Activated CD4-positive, alpha-beta T cell treated with anti-CD3 and anti-CD28 coated beads for 4 hours (primary cell): Measurements from ENCODE around the gene ITIH2.
"Not testable (repeated sequence)": the region's sequence is repeated elsewhere in the genome, so short reads cannot be mapped to it uniquely, and the experiment has no call there.

Experiments used
- DNase-seq, 2 donors: peaks; one replicate each; pipeline ENCODE4 v3.0.0-alpha.2; 2020

The ITIH2 gene

DNA sequence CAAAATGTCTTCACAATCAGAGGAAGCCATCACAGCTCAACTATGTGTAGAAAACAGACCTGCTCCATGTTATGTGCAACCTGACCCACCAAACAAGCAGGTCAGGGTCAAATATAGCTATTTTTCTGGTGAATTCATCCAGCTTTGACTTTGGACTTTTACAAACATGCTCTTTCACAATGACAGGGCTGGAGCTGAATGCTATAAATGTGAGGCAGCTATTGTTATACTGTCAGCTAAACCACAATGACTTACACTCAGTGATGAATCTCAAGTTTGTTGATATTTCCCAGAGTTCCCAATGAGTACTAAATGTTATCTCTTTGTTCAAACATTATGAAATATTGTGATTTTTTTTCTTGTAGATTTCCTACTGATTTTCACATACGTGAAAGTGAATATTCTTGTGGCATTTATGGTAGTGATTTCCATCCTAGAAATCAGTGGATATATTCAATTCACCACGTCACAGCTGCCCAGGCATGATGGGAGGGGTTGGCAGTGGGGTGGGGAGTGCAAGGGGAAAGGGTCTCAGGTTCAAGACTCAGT, 2.5 kb upstream of the ITIH2 start:
- DNase-seq, result no peak

DNA sequence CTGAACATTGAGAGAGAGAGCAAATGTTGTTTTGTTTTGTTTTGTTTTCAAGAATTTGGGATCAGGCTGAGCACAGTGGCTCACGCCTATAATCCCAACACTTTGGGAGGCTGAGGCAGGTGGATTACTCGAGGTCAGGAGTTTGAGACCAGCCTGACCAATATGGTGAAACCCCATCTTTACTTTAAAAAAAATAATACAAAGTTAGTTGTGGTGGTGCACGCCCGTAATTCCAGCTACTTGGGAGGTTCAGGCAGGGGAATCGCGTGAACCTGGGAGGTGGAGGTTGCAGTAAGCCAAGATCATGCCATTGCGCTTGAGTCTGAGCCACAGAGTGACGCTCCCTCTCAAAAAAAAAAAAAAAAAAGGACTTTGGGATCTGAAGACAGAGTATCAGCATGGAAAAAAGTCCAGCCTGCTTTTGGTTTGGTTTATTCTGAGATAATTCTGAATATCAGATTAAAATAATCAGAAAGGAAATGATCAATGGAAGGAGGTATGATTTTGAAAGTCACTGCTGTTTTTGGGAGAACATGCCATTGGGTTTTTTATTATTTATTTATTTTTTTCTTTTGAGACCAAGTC, 1.9 kb upstream of the ITIH2 start:
- no peak for DNase-seq

DNA sequence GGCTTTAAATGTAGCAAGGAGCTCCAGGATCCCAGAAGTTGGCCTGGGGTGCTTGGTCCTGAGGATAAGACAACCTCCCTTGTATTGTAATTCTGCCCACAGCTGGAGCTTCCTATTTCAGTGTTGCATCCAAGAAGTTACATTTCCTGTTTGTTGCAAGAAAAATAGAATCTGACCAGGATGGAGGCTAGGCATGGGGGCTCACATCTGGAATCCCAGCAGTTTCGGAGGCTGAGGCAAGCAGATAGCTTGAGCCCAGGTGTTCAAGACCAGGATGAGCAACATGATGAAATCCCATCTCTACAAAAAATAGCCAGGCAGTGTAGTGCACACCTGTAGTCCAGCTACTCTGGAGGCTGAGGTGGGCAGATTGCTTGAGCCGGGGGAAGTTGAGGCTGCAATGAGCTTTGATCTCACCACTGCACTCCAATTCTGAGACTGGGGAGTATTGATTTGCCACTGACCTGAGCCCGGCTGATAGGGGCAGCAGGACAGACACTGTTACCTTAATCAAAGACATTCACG, 766 bp upstream of the ITIH2 start:
- DNase-seq, result no peak

DNA sequence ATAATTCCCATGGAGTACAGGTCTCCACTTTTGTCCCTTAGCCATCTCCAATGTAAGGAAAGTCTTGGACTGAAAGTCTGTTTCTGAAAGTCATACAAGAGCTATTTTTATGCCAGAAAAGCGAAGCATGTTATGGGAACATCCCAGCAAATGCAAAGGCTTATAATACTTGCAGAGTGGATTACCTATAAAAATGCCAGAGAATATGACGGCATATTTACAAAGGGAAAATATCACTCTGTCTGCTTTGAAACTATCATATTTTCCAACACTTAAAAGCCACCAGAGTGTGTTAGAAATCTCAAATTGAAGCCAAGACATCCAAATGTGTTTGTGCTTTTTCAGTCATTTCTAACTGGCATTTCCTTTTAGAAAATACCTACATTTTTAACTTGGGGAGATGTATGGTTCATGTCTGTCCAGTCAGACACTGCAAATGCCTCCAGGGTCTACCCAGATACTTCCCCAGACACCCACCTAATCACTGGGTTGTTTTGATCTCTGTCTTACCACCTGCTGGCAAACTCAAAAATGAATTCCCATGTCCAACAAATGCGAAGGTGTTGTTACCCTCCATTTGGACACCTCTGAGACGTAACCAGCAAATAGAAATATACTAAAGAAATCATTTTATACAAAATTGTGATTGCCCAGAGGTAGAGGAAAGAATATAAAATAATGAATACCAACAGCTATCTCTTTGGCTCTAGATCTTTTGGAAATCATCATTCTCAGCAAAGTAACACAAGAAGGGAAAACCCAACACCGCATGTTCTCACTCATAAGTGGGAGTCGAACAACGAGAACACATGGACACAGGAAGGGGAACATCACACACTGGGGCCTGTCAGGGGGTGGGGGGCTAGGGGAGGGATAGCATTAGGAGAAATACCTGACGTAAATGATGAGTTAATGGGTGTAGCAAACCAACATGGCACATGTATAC, 1.2 kb downstream of the ITIH2 start:
- no peak for DNase-seq

GRCh38 chr10:7705341-7705740, 2.2 kb downstream of the ITIH2 start:
- DNase-seq, result no peak

DNA sequence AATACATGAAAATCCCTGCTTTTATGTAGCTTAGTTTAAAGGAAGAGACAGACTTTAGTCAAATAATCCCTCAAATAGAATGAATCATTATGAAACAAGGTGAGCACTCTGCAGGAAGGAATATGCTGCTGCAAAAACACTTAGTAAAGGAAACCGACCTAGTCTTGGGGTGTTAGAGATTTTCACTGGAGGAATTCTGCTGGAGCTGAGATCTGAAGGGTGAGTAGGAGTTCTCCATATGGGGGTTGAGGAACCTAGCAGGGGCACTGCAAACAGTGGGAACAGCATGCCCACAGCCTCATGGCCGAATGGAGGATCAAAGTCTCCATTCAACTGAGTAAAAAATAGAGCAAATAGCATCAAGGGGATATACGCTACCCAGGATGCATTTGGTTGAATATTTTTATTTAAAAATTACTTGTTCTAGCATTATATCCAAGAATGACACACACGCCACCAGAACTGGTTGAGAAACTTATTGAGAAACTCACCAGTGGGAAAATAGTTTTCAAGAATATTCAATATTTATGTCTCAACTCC, 3.5 kb downstream of the ITIH2 start:
- no peak for DNase-seq

GRCh38 chr10:7707102-7707501, 4.0 kb downstream of the ITIH2 start:
- no peak for DNase-seq

DNA sequence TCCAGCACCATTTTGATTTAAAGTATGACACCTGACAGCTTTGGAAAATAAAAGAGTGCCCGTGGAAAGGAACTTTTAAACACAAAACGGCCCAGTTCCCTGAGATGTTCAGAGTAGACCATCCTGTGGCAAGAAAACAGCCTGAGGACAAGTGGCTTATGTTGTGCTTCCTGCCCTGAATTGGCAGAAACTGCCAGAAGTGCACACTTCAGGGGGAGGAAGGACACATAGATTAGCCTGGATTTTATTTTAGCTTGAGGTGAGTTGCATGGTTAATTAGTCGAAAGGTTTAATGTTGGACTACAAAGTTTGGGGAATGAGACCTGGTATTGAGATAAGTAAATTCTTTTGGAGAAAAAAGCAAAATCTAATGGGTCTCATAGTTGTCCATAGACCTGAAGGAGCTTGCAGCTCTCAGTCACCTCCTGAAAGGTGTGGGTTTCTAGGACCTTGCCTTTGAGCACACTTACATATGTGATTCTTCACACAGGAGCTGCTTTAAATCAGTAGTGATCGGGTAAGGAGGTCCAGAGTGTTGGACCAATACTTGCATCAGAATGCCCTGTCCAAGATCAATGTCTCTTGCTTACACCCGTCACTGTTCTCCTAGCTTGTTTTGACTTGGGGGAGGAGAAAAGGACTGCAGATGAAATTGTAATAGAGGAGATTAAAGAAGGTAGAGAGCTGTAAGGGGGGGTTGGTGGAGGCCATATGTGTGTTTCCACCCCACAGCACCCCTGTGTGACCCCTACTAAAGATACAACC, 4.9 kb downstream of the ITIH2 start:
- DNase-seq, result no peak

GRCh38 chr10:7708832-7709231, 5.7 kb downstream of the ITIH2 start:
- no peak for DNase-seq

DNA sequence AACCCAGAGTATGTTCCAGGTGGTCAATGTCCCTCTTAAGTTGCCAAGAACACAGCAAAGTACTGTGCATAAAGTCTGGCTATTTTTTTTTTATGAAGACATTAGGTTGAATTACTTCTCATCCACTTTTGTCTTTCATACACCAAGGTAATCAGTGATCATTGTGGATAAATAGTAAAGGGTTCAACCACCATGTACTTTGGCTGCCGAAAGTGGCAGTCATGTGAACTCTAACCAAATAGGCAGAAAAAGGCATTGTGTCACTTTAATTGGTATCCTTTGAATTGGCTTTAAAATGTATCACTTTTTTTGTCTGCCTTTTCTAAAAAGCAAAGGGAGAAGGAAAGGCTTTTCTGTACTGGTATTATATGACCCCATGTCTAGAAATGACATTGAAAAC, 7.3 kb downstream of the ITIH2 start:
- no peak for DNase-seq

GRCh38 chr10:7711075-7711474, 8.0 kb downstream of the ITIH2 start:
- DNase-seq, result not testable (repeated sequence)

- no peak for DNase-seq
Measured at GRCh38 chr10:7715515-7715914, 12.4 kb downstream of the ITIH2 start.

GRCh38 chr10:7717767-7718166, 14.7 kb downstream of the ITIH2 start:
- no peak for DNase-seq

DNA sequence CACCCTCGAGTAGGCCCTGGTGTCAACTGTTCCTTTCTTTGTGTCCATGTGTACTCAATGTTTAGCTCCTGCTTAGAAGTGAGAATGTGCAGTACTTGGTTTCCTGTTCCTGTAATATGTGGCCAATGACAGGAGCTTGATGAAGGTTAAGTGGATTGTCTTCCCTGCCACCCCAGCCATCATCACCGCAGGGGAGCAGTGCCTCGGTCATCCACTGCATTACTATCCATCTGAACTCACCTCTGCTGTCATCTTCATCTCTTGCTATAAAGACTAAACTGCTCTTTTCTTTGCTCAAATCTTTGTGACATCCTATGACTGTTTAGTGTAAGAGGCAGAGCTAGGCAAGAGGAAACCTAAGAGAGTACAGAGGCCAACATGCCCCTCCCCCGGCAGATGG, 15.6 kb downstream of the ITIH2 start:
- DNase-seq, result no peak

- no peak for DNase-seq
Measured at GRCh38 chr10:7720478-7720877, 17.4 kb downstream of the ITIH2 start.

- no peak for DNase-seq
Measured at GRCh38 chr10:7722927-7723529, 19.9 kb downstream of the ITIH2 start.

GRCh38 chr10:7734821-7735220, 31.7 kb downstream of the ITIH2 start:
- no peak for DNase-seq

DNA sequence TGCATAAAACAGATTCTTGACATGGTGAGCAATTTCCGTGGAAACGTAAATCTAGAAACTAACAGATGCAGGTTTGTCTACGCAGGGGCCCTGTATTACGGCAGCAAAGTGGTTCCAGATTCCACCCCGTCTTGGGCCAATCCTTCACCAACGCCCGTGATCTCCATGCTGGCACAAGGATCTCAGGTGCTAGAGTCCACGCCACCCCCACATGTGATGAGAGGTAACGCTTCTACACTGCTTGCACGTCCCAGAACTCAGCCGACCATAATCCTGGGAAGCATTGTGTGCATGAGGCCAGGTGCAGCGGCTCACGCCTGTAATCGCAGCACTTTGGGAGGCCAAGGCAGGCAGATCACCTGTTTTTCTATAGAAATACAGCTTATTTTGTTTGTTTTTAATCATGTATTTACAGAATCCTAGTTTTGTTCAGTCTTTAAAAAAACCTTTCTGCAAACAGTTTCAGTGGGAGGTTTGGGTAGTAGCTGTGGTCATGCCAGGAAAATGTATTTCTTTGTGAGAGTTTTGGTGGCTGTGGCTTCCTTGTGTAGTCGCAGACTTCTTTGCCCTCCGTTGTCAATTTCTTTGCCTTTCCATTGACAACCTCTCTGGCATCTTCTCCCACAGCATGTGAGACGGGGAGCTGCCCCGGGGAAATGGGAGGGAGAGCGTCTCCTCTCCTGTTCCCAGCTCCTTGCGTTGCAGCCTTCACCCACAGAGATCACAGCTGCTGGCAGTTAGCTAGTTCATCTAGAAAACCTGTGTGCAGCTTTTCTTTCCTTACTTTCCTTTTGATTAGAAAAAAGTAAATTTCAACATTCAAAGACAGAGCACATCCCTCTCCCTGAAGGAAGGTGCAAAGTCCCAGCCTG, 35.7 kb downstream of the ITIH2 start:
- DNase-seq, result no peak

DNA sequence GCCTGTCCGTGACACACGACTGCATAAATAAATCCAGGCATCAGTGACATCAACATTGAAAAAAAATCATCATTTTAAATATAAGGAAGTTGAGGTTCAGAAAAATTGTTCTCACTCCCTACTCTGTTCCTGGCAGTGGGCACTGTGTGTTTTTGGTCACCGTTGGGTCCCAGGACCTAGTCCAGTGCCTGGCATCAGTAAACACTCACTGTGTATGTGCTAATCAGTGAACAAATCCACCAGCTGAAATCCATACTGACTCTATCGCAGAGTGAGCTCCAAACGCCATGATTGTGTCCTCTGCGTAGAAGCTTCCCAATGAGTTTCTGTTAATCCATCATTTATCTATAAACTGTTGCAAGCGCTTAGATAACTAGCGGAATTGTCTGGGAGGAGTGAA, 41.2 kb downstream of the ITIH2 start:
- DNase-seq, result no peak

DNA sequence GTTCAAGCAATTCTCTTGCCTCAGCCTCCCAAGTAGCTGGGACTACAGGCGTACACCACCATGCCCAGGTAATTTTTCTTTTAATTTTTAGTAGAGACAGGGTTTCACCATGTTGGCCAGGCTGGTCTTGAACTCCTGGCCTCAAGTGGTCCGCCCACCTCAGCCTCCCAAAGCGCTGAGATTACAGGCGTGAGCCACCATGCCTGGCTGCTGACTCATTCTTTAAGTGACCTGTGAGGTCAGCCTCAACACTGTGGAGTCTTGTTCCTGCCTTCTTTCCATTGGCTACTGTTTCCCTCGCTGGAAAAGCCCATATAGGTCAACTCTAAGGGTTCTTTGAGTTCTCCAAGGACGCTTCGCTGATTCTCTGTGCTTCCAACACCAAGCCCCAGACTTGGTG, 45.5 kb downstream of the ITIH2 start:
- DNase-seq, result not testable (repeated sequence)

DNA sequence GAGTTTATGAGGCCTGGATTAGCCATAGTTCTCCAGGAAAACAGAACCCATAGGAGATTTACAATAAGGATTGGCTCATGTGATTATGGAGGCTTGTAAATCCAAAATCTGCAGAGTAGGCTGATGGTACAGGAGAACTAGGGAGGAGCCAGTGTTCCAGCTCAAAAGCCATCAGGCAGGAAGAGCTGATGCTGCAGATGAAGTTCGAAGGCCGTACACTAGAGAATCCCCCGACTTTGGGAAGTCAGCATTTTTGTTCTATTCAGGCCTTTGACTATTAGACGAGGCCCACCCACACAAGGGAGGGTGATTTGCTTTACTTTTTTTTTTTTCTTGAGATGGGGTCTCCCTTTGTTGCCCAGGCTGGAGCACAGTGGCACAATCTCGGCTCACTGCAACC, 47.1 kb downstream of the ITIH2 start:
- no peak for DNase-seq
